Measurements from ENCODE around the gene FCMR. TPM values are rescaled to one million over a fixed set of nuclear protein-coding genes. Genes with fewer than 3 reads are reported as not detected.

Gene FCMR
- total and polyA plus RNA-seq, 9 donors: 0.38 to 8.4 (median 2.4) TPM

GRCh38 chr1:206896261-206896660, 25.5 kb downstream of the FCMR start:
- intact Hi-C loops (cut with DNase I): no loop called here

DNA sequence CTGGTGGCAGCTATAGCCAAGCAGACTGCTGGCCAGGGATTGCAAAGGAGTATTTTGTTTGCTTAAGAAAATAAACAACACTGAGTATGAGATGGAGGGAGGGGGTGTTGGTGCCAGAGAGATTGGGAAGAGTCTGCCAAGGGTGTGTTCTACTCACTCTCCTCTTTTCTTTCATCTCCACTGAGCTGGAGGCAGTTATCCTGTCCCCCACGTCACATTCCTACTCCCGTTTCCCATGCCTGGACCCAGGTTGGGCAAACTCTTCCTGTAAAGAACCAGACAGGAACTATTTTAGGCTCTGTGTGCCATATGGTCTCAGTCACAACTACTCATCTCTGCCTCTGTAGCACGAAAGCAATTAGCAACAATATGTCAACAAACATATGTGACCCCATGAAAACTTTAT, 25.9 kb downstream of the FCMR start:
- no peak overlapping the region for H3K27ac ChIP-seq
- DNase-seq: no peak
- H3K36me3 ChIP-seq: no peaks in the 10 kb centered on the region
- TF ChIP-seq EP300 (IDR thresholded peaks at IDR 0.05) (no peak), POLR2A (IDR thresholded peaks at IDR 0.05) (no peak)
- TF ChIP-seq, protein P1, sequence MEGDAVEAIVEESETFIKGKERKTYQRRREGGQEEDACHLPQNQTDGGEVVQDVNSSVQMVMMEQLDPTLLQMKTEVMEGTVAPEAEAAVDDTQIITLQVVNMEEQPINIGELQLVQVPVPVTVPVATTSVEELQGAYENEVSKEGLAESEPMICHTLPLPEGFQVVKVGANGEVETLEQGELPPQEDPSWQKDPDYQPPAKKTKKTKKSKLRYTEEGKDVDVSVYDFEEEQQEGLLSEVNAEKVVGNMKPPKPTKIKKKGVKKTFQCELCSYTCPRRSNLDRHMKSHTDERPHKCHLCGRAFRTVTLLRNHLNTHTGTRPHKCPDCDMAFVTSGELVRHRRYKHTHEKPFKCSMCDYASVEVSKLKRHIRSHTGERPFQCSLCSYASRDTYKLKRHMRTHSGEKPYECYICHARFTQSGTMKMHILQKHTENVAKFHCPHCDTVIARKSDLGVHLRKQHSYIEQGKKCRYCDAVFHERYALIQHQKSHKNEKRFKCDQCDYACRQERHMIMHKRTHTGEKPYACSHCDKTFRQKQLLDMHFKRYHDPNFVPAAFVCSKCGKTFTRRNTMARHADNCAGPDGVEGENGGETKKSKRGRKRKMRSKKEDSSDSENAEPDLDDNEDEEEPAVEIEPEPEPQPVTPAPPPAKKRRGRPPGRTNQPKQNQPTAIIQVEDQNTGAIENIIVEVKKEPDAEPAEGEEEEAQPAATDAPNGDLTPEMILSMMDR (IDR thresholded peaks at IDR 0.05): no peak
- peaks cover 8% of the 10 kb centered on the region for H3K4me1 ChIP-seq (ENCODE audit: insufficient read depth)
- intact Hi-C loops (cut with DNase I): no loop called here
- no peaks in the 10 kb centered on the region for H3K27me3 ChIP-seq
- 2 to 5% (median 5%) methylated on average over 3 of the region's 3 CpGs for WGBS, 3 donors
- no peak overlapping the region for H3K4me3 ChIP-seq
- no peaks in the 10 kb centered on the region for H3K9me3 ChIP-seq

More at GRCh38 chr1:206896261-206896660, 25.5 kb downstream of the FCMR start:
- DNase-seq: no peak
- Histone ChIP-seq H3K4me3 (no peak overlapping the region), H3K27me3 (no peaks in the 10 kb centered on the region), H3K27ac (no peak overlapping the region), H3K4me1 (ENCODE audit: insufficient read depth) (peaks cover 8% of the 10 kb centered on the region), H3K36me3 (no peaks in the 10 kb centered on the region), H3K9me3 (no peaks in the 10 kb centered on the region)
- TF ChIP-seq POLR2A (IDR thresholded peaks at IDR 0.05) (no peak), EP300 (IDR thresholded peaks at IDR 0.05) (no peak)
- TF ChIP-seq, protein P1 (IDR thresholded peaks at IDR 0.05): no peak
- WGBS, 3 donors: 35 to 53% (median 37%) methylated on average over 3 of the region's 3 CpGs

GRCh38 chr1:206895325-206895724, 26.4 kb downstream of the FCMR start:
- no peaks in the 10 kb centered on the region for H3K36me3 ChIP-seq
- TF ChIP-seq, protein P1 (IDR thresholded peaks at IDR 0.05): no peak
- TF ChIP-seq EP300 (IDR thresholded peaks at IDR 0.05): no peak
- no peak for TF ChIP-seq POLR2A (IDR thresholded peaks at IDR 0.05)
- H3K4me3 ChIP-seq: no peak overlapping the region
- WGBS, 3 donors: 45 to 57% (median 54%) methylated on average over 3 of the region's 3 CpGs
- no peaks in the 10 kb centered on the region for H3K9me3 ChIP-seq
- H3K4me1 ChIP-seq (ENCODE audit: insufficient read depth): peaks cover 10% of the 10 kb centered on the region
- no peak overlapping the region for H3K27ac ChIP-seq
- DNase-seq: no peak
- no peaks in the 10 kb centered on the region for H3K27me3 ChIP-seq
- intact Hi-C loops (cut with DNase I): no loop called here

DNA sequence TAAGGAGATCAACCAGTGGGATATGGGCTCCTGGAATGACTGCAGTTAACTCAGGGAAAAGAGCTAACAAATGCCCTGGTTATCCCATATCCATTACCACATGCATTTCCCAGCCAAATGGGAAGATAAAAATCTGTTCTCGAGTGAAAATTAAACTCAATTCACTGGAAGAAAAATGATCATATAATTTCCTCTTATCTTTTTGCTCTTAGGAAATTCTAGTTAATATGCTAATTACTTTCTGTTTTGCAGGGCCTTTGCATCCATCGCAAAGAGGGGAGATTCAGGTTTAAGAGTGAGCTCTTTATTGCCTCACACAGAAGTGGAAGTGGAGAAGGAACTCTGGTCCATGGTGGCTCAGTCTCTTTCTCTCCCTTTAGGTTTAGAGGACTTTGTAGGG, 28.4 kb downstream of the FCMR start:
- H3K27ac ChIP-seq: no peak overlapping the region
- TF ChIP-seq, protein P1 (IDR thresholded peaks at IDR 0.05): no peak
- no peak for TF ChIP-seq EP300 (IDR thresholded peaks at IDR 0.05)
- no peak for TF ChIP-seq POLR2A (IDR thresholded peaks at IDR 0.05)
- WGBS, 3 donors: 79 to 92% (median 89%) methylated on average over 2 of the region's 2 CpGs
- peaks cover 10% of the 10 kb centered on the region for H3K4me1 ChIP-seq (ENCODE audit: insufficient read depth)
- H3K27me3 ChIP-seq: no peaks in the 10 kb centered on the region
- no peaks in the 10 kb centered on the region for H3K9me3 ChIP-seq
- no peak for DNase-seq
- H3K4me3 ChIP-seq: no peak overlapping the region
- intact Hi-C loops (cut with DNase I): no loop called here
- no peaks in the 10 kb centered on the region for H3K36me3 ChIP-seq

Data from ovary (tissue), 9 donors.